ENCODE results near the gene BIN1. TPM values are rescaled to one million over a fixed set of nuclear protein-coding genes. Genes with fewer than 3 reads are reported as not detected.

BIN1 gene
- total RNA-seq, 2 donors from 2014 or later = 84.0 to 110 TPM

- no peaks in the 10 kb centered on the region for H3K27me3 Mint-ChIP-seq
- H3K4me3 Mint-ChIP-seq = no peak overlapping the region
- ATAC-seq (replicated peaks) = no peak
- H3K9me3 Mint-ChIP-seq = no peaks in the 10 kb centered on the region
- no peak overlapping the region for H3K27ac Mint-ChIP-seq
- no peaks in the 10 kb centered on the region for H3K36me3 Mint-ChIP-seq (ENCODE audit: low read depth)
- no peaks in the 10 kb centered on the region for H3K4me1 Mint-ChIP-seq
These were observed 13.9 kb downstream of the BIN1 start for GRCh38 chr2:127092901-127093516.

GRCh38 chr2:127092306-127092705 is 14.6 kb downstream of the BIN1 start:
- Mint-ChIP-seq H3K36me3 (ENCODE audit: low read depth) (no peaks in the 10 kb centered on the region), H3K27ac (no peak overlapping the region), H3K9me3 (no peaks in the 10 kb centered on the region), H3K27me3 (no peaks in the 10 kb centered on the region), H3K4me1 (no peaks in the 10 kb centered on the region), H3K4me3 (no peak overlapping the region)
- no peak for ATAC-seq (replicated peaks)

GRCh38 chr2:127091886-127092285 is 15.1 kb downstream of the BIN1 start:
- H3K27me3 Mint-ChIP-seq = no peaks in the 10 kb centered on the region
- no peaks in the 10 kb centered on the region for H3K9me3 Mint-ChIP-seq
- no peaks in the 10 kb centered on the region for H3K4me1 Mint-ChIP-seq
- H3K4me3 Mint-ChIP-seq = no peak overlapping the region
- no peaks in the 10 kb centered on the region for H3K36me3 Mint-ChIP-seq (ENCODE audit: low read depth)
- no peak overlapping the region for H3K27ac Mint-ChIP-seq
- no peak for ATAC-seq (replicated peaks)

GRCh38 chr2:127091148-127091547 is 15.8 kb downstream of the BIN1 start:
- no peak overlapping the region for H3K4me3 Mint-ChIP-seq
- ATAC-seq (replicated peaks) = no peak
- no peak overlapping the region for H3K27ac Mint-ChIP-seq
- H3K4me1 Mint-ChIP-seq = no peaks in the 10 kb centered on the region
- H3K36me3 Mint-ChIP-seq (ENCODE audit: low read depth) = no peaks in the 10 kb centered on the region
- no peaks in the 10 kb centered on the region for H3K9me3 Mint-ChIP-seq
- H3K27me3 Mint-ChIP-seq = no peaks in the 10 kb centered on the region

- H3K4me1 Mint-ChIP-seq = no peaks in the 10 kb centered on the region
- no peak overlapping the region for H3K4me3 Mint-ChIP-seq
- H3K27me3 Mint-ChIP-seq = no peaks in the 10 kb centered on the region
- ATAC-seq (replicated peaks) = no peak
- H3K36me3 Mint-ChIP-seq (ENCODE audit: low read depth) = no peaks in the 10 kb centered on the region
- H3K9me3 Mint-ChIP-seq = no peaks in the 10 kb centered on the region
- no peak overlapping the region for H3K27ac Mint-ChIP-seq
These were observed 16.5 kb downstream of the BIN1 start for GRCh38 chr2:127090281-127091120.

GRCh38 chr2:127089478-127090235 is 17.3 kb downstream of the BIN1 start:
- H3K4me3 Mint-ChIP-seq = no peak overlapping the region
- H3K9me3 Mint-ChIP-seq = no peaks in the 10 kb centered on the region
- no peak for ATAC-seq (replicated peaks)
- H3K27ac Mint-ChIP-seq = no peak overlapping the region
- H3K27me3 Mint-ChIP-seq = no peaks in the 10 kb centered on the region
- H3K36me3 Mint-ChIP-seq (ENCODE audit: low read depth) = no peaks in the 10 kb centered on the region
- H3K4me1 Mint-ChIP-seq = peaks cover 4% of the 10 kb centered on the region

- Mint-ChIP-seq H3K27ac (no peak overlapping the region), H3K4me1 (peaks cover 7% of the 10 kb centered on the region), H3K27me3 (no peaks in the 10 kb centered on the region), H3K9me3 (no peaks in the 10 kb centered on the region), H3K4me3 (no peak overlapping the region), H3K36me3 (ENCODE audit: low read depth) (no peaks in the 10 kb centered on the region)
- no peak for ATAC-seq (replicated peaks)
These were observed 18.2 kb downstream of the BIN1 start for GRCh38 chr2:127088706-127089105.

- no peaks in the 10 kb centered on the region for H3K9me3 Mint-ChIP-seq
- no peak overlapping the region for H3K27ac Mint-ChIP-seq
- H3K4me1 Mint-ChIP-seq = peaks cover 12% of the 10 kb centered on the region
- H3K36me3 Mint-ChIP-seq (ENCODE audit: low read depth) = no peaks in the 10 kb centered on the region
- no peak for ATAC-seq (replicated peaks)
- no peak overlapping the region for H3K4me3 Mint-ChIP-seq
- no peaks in the 10 kb centered on the region for H3K27me3 Mint-ChIP-seq
These were observed 19.0 kb downstream of the BIN1 start for GRCh38 chr2:127087791-127088495.

- no peak for ATAC-seq (replicated peaks)
- Mint-ChIP-seq H3K4me3 (no peak overlapping the region), H3K9me3 (no peaks in the 10 kb centered on the region), H3K4me1 (peaks cover 12% of the 10 kb centered on the region), H3K27me3 (no peaks in the 10 kb centered on the region), H3K36me3 (ENCODE audit: low read depth) (no peaks in the 10 kb centered on the region), H3K27ac (peak overlapping the region; percentile 36)
These were observed 19.8 kb downstream of the BIN1 start for GRCh38 chr2:127086990-127087790.

- ATAC-seq (replicated peaks) = no peak
- H3K27me3 Mint-ChIP-seq = no peaks in the 10 kb centered on the region
- peaks cover 12% of the 10 kb centered on the region for H3K4me1 Mint-ChIP-seq
- peak overlapping the region; percentile 77 for H3K27ac Mint-ChIP-seq
- peak overlapping the region; percentile 70 for H3K4me3 Mint-ChIP-seq
- H3K9me3 Mint-ChIP-seq = no peaks in the 10 kb centered on the region
- H3K36me3 Mint-ChIP-seq (ENCODE audit: low read depth) = peaks cover 2% of the 10 kb centered on the region
These were observed 21.7 kb downstream of the BIN1 start for GRCh38 chr2:127085317-127085681.

GRCh38 chr2:127084611-127085316 is 22.2 kb downstream of the BIN1 start:
- Mint-ChIP-seq H3K27me3 (no peaks in the 10 kb centered on the region), H3K9me3 (no peaks in the 10 kb centered on the region), H3K4me1 (peaks cover 12% of the 10 kb centered on the region), H3K4me3 (peak overlapping the region; percentile 70), H3K27ac (peak overlapping the region; percentile 77), H3K36me3 (ENCODE audit: low read depth) (peaks cover 5% of the 10 kb centered on the region)
- no peak for ATAC-seq (replicated peaks)

- peak overlapping the region; percentile 50 for H3K27ac Mint-ChIP-seq
- no peaks in the 10 kb centered on the region for H3K27me3 Mint-ChIP-seq
- H3K36me3 Mint-ChIP-seq (ENCODE audit: low read depth) = peaks cover 5% of the 10 kb centered on the region
- peaks cover 20% of the 10 kb centered on the region for H3K4me1 Mint-ChIP-seq
- peak overlapping the region; percentile 70 for H3K4me3 Mint-ChIP-seq
- no peak for ATAC-seq (replicated peaks)
- no peaks in the 10 kb centered on the region for H3K9me3 Mint-ChIP-seq
These were observed 23.0 kb downstream of the BIN1 start for GRCh38 chr2:127083819-127084503.

GRCh38 chr2:127082974-127083373 is 24.0 kb downstream of the BIN1 start:
- Mint-ChIP-seq H3K36me3 (ENCODE audit: low read depth) (peaks cover 5% of the 10 kb centered on the region), H3K4me1 (peaks cover 29% of the 10 kb centered on the region)
- no peak for ATAC-seq (replicated peaks)

More at GRCh38 chr2:127082974-127083373, 24.0 kb downstream of the BIN1 start:
- H3K27me3 Mint-ChIP-seq = no peaks in the 10 kb centered on the region
- H3K27ac Mint-ChIP-seq = peak overlapping the region; percentile 70
- H3K4me3 Mint-ChIP-seq = peak overlapping the region; percentile 70
- H3K9me3 Mint-ChIP-seq = no peaks in the 10 kb centered on the region
